K562 (cell line): ENCODE measurements around the gene G6PC3. TPM values are rescaled to one million over a fixed set of nuclear protein-coding genes. Genes with fewer than 3 reads are reported as not detected.

ENCODE experiments used
- ELF1 ChIP-seq: fragments of 200-800 bp; sonication (Bioruptor generic); IDR thresholded peaks from 2 replicates; pipeline ENCODE4 v1.6.1; 2016; ENCODE audit warnings: missing genetic modification characterization, missing compliant biosample characterization
- GATAD2A ChIP-seq: fragments of 450-650 bp; IDR thresholded peaks from 2 replicates; pipeline ENCODE4 v1.6.1; 2017
- ILF3 ChIP-seq: fragments of 450-650 bp; IDR thresholded peaks from 2 replicates; pipeline ENCODE4 v1.6.1; 2018; ENCODE audit warnings: antibody characterized with exemption, mild to moderate bottlenecking, moderate library complexity, borderline replicate concordance
- PHB ChIP-seq: fragments of 250-450 bp; sonication (Bioruptor Pico); IDR thresholded peaks from 2 replicates; pipeline ENCODE4 v1.5.0; 2021
- RAD21 ChIP-seq, 2 experiments: fragments of 250-450 bp in 1 of 2; fragments of 450-650 bp in 1 of 2; sonication (Bioruptor Pico) in 1 of 2; formaldehyde crosslinking in 1 of 2; IDR thresholded peaks in 1 of 2; conservative IDR thresholded peaks in 1 of 2; 2 replicates each; pipeline versions ENCODE4 v1.4.0 to v1.8.0; 2020 to 2022; ENCODE audit warnings: mild to moderate bottlenecking in 2 of 2, moderate library complexity in 1 of 2
- RAD51 ChIP-seq: fragments of 450-650 bp; IDR thresholded peaks from 2 replicates; pipeline ENCODE4 v1.7.1; 2016; ENCODE audit warnings: low read depth, mild to moderate bottlenecking, borderline replicate concordance
- TAF1 ChIP-seq: IDR thresholded peaks from 2 replicates; pipeline ENCODE4 v1.6.1; 2011; ENCODE audit warnings: mild to moderate bottlenecking, low read length, moderate library complexity; ENCODE audit not compliant: insufficient read depth, control insufficient read depth, severe bottlenecking; ENCODE audit errors: extremely low read depth
- ZEB2 ChIP-seq: fragments of 450-650 bp; IDR thresholded peaks from 2 replicates; pipeline ENCODE4 v1.6.1; 2016
- ZNF212 ChIP-seq: fragments of 450-650 bp; formaldehyde crosslinking; IDR thresholded peaks from 2 replicates; pipeline ENCODE4 v1.4.0; 2020; ENCODE audit warnings: mild to moderate bottlenecking
- polyA plus RNA-seq, 8 experiments: library from polyadenylated mRNA; depleted of rRNA in 4 of 8; stranded (reverse) in 5 of 8; unstranded in 3 of 8; fragments of >200 nt; fragmentation: Nextera tagmentation in 2 of 8; fragmentation: Illumina TruSeq in 1 of 8; extraction: Ambion mirVana in 2 of 8; extraction: Trizol in 1 of 8; gene quantifications; 2 replicates each; pipeline versions ENCODE4 v1.2.1 to v1.2.3, GENCODE V29; 2011 to 2014; ENCODE audit warnings: inconsistent platforms in 1 of 8, missing spikeins in 1 of 8
- total RNA-seq, 7 experiments: library from RNA; depleted of rRNA in 6 of 7; stranded (reverse); fragments of >200 nt in 6 of 7; fragmentation: Illumina TruSeq in 2 of 7; extraction: Trizol in 2 of 7; gene quantifications; 2 replicates each; pipeline versions ENCODE4 v1.2.1 to v1.2.3, GENCODE V29; 2011 to 2021; ENCODE audit warnings: low replicate concordance in 1 of 7
- TF ChIP-seq, protein P1 (sequence below): fragments of 450-650 bp; IDR thresholded peaks from 2 replicates; pipeline ENCODE4 v1.6.1; 2016; ENCODE audit warnings: low read depth
- TF ChIP-seq, protein P2 (sequence below), 2 experiments: fragments of 200-800 bp in 1 of 2; sonication (Bioruptor generic) in 1 of 2; sonication (generic) in 1 of 2; formaldehyde crosslinking in 1 of 2; IDR thresholded peaks in 1 of 2; conservative IDR thresholded peaks in 1 of 2; 2 replicates each; pipeline versions ENCODE4 v1.5.0 to v1.6.1; 2016 to 2020; ENCODE audit warnings: missing compliant biosample characterization in 1 of 2, missing genetic modification characterization in 1 of 2, missing genetic modification reagents in 1 of 2
- TF ChIP-seq, protein P3 (sequence below), 3 experiments: fragments of 200-800 bp in 1 of 3; fragments of 250-450 bp in 1 of 3; fragments of 450-650 bp in 1 of 3; sonication (Bioruptor Pico) in 1 of 3; sonication (Bioruptor generic) in 1 of 3; formaldehyde crosslinking in 1 of 3; IDR thresholded peaks; 2 replicates each; pipeline versions ENCODE4 v1.6.1 to v1.8.0; 2016 to 2022; ENCODE audit warnings: mild to moderate bottlenecking in 2 of 3, missing genetic modification characterization in 2 of 3, missing compliant biosample characterization in 1 of 3, moderate library complexity in 1 of 3

The G6PC3 gene
- total and polyA plus RNA-seq, 9 of the 15 experiments (the other 6 are each of a cell fraction or from before 2014, with no cell fraction given) = 10.4 to 57.8 (median 31.1) TPM

DNA sequence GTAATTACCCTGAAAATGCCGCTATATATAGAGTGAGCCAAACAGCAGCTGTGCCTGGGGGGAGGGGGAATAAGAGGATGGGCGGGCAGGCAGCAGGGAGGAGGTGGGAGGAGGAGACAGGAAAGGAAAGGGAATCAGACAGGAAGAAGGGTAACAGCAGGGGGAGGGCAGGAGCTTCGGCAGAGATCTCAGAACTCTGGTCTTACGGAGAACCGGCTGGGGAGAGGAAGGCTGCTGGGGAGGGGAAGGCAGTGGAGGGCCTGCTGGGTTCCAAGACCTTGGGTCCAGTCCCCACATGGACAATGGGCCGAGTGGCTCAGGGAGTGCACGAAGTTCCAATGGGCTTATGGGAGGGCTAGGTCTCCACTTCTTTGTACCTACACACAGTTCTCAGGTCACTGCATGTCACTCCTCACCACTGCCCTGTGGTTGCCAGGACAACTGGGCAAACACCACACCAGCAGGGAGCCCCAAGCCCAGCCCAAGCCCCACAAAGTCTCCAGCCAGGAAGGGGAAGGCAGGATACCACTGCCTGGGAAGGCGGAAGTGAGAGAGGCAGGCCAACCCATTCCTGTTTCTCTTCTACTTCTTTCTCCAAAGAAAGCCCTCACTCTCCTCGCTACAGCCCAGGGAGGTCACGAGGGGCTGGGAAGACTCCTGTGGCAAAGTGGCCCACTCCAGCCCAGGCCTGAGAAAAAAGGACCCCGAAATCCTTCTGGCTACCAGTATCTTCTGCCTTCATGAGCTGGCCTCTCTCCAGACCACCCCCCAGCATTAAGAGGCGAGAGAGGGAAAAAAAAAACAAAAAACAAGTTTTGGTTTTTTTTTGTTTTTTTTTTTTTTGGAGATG, 25.3 kb downstream of the G6PC3 start (continued):
- TF ChIP-seq, protein P1, sequence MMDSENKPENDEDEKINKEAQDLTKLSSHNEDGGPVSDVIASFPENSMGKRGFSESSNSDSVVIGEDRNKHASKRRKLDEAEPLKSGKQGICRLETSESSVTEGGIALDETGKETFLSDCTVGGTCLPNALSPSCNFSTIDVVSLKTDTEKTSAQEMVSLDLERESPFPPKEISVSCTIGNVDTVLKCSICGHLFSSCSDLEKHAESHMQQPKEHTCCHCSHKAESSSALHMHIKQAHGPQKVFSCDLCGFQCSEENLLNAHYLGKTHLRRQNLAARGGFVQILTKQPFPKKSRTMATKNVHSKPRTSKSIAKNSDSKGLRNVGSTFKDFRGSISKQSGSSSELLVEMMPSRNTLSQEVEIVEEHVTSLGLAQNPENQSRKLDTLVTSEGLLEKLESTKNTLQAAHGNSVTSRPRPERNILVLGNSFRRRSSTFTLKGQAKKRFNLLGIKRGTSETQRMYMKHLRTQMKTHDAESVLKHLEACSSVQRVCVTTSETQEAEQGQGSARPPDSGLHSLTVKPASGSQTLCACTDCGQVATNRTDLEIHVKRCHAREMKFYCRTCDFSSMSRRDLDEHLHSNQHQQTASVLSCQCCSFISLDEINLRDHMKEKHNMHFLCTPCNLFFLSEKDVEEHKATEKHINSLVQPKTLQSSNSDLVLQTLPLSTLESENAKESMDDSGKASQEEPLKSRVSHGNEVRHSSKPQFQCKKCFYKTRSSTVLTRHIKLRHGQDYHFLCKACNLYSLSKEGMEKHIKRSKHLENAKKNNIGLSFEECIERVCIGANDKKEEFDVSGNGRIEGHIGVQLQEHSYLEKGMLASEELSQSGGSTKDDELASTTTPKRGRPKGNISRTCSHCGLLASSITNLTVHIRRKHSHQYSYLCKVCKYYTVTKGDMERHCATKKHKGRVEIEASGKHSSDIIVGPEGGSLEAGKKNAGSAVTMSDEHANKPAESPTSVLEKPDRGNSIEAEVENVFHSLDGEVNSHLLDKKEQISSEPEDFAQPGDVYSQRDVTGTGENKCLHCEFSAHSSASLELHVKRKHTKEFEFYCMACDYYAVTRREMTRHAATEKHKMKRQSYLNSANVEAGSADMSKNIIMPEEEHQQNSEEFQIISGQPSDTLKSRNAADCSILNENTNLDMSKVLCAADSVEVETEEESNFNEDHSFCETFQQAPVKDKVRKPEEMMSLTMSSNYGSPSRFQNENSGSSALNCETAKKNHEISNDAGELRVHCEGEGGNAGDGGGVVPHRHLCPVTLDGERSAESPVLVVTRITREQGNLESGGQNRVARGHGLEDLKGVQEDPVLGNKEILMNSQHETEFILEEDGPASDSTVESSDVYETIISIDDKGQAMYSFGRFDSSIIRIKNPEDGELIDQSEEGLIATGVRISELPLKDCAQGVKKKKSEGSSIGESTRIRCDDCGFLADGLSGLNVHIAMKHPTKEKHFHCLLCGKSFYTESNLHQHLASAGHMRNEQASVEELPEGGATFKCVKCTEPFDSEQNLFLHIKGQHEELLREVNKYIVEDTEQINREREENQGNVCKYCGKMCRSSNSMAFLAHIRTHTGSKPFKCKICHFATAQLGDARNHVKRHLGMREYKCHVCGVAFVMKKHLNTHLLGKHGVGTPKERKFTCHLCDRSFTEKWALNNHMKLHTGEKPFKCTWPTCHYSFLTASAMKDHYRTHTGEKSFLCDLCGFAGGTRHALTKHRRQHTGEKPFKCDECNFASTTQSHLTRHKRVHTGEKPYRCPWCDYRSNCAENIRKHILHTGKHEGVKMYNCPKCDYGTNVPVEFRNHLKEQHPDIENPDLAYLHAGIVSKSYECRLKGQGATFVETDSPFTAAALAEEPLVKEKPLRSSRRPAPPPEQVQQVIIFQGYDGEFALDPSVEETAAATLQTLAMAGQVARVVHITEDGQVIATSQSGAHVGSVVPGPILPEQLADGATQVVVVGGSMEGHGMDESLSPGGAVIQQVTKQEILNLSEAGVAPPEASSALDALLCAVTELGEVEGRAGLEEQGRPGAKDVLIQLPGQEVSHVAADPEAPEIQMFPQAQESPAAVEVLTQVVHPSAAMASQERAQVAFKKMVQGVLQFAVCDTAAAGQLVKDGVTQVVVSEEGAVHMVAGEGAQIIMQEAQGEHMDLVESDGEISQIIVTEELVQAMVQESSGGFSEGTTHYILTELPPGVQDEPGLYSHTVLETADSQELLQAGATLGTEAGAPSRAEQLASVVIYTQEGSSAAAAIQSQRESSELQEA = no peak
- TF ChIP-seq, protein P2, sequence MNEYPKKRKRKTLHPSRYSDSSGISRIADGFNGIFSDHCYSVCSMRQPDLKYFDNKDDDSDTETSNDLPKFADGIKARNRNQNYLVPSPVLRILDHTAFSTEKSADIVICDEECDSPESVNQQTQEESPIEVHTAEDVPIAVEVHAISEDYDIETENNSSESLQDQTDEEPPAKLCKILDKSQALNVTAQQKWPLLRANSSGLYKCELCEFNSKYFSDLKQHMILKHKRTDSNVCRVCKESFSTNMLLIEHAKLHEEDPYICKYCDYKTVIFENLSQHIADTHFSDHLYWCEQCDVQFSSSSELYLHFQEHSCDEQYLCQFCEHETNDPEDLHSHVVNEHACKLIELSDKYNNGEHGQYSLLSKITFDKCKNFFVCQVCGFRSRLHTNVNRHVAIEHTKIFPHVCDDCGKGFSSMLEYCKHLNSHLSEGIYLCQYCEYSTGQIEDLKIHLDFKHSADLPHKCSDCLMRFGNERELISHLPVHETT (CRISPR knock-in tag; conservative IDR thresholded peaks at IDR 0.05 in 1 of 2, IDR thresholded peaks at IDR 0.05 in 1 of 2) = peak in 1 of 2 experiments; percentile 57; a peak in 1 of 4 replicates
- TF ChIP-seq RAD21 (CRISPR knock-in tag; conservative IDR thresholded peaks at IDR 0.05 in 1 of 2, IDR thresholded peaks at IDR 0.05 in 1 of 2) = peak; percentile 13 to 33; a peak in 1 of 4 replicates
- TF ChIP-seq ELF1 (tag) = peak; percentile 56
- TF ChIP-seq ZNF212 (CRISPR knock-in tag) = no peak
- peak; percentile 54 for TF ChIP-seq TAF1
- TF ChIP-seq ZEB2 = no peak
- TF ChIP-seq, protein P3, sequence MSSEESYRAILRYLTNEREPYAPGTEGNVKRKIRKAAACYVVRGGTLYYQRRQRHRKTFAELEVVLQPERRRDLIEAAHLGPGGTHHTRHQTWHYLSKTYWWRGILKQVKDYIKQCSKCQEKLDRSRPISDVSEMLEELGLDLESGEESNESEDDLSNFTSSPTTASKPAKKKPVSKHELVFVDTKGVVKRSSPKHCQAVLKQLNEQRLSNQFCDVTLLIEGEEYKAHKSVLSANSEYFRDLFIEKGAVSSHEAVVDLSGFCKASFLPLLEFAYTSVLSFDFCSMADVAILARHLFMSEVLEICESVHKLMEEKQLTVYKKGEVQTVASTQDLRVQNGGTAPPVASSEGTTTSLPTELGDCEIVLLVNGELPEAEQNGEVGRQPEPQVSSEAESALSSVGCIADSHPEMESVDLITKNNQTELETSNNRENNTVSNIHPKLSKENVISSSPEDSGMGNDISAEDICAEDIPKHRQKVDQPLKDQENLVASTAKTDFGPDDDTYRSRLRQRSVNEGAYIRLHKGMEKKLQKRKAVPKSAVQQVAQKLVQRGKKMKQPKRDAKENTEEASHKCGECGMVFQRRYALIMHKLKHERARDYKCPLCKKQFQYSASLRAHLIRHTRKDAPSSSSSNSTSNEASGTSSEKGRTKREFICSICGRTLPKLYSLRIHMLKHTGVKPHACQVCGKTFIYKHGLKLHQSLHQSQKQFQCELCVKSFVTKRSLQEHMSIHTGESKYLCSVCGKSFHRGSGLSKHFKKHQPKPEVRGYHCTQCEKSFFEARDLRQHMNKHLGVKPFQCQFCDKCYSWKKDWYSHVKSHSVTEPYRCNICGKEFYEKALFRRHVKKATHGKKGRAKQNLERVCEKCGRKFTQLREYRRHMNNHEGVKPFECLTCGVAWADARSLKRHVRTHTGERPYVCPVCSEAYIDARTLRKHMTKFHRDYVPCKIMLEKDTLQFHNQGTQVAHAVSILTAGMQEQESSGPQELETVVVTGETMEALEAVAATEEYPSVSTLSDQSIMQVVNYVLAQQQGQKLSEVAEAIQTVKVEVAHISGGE (CRISPR knock-in tag; IDR thresholded peaks at IDR 0.05) = peak in 1 of 3 experiments; percentile 52; a peak in 1 of 6 replicates
- TF ChIP-seq RAD51 = no peak
- no peak for TF ChIP-seq ILF3
- no peak for TF ChIP-seq GATAD2A
- TF ChIP-seq PHB = no peak
